CD4-positive, alpha-beta T cell treated with Interleukin-12 subunit alpha and Interleukin-12 subunit beta, for 1 hour (primary cell): ENCODE results near the gene ACTMAP.
"Not testable (repeated sequence)": the region's sequence is repeated elsewhere in the genome, so short reads cannot be mapped to it uniquely, and the experiment has no call there.

Experiments
- DNase-seq: peaks from one replicate; pipeline ENCODE4 v3.0.0-alpha.2; 2020

The ACTMAP gene

GRCh38 chr19:40742477-40742876 lies 7.8 kb downstream of the ACTMAP start:
- DNase-seq, result no peak

DNA sequence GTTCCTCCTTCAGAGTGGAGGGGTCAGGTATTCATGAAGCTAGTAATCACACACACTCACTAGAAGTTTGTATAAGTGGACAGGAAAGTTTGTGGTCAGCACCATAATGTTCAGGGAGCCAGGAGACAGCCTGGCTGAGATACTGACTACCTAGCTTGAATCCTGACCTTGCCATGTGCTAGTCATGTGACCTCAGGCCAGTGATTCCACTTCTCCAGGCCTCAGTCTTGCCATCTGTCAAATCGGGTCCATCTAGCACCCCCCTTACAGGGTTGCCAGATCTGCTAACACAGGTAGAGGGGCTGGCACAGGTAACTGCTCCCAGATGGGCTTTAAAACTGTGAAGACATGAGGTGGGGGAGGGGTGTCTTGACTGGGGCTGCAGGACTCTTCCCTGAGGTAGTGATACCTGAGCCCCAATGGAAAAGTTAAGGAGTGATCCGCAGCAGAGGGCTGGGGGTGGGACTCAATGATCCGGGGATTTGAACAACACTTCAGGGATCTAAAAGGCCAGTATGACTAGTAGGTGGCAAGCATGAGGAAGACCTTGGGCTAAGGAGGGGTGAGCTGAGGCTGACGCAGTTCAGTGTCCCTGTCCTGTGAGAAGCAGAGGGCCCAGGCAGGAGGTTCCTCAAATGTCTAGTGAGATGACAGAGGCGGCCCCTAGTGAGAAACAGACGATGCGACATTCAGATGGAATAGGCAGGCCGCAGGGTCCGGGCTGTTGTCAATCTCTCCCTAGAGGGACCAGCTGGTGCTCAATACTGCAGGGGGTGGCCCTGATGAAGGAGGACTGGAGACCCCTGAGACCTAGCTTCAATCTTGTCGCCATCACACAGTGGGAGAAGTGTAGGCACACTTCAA lies 8.5 kb downstream of the ACTMAP start:
- no peak for DNase-seq

DNA sequence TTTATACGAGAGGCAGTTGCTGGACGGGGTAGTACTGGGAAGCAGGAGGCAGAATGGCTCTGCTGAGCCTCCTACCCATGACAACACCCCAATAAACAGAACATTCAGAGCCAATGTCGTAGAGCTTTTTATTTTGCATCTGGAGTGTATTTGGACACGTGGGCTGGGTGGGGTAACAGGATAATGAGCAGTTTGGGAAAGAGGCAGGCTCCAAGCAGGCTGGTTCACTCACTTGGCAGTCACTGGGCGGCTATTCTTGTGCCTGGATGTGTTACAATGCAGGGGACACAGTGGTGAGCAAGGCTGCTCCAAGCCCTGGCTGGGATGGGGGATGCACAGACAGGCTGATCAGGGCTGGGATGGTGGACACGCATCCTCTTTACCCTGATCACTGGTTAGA lies 9.5 kb downstream of the ACTMAP start:
- DNase-seq, result no peak

DNA sequence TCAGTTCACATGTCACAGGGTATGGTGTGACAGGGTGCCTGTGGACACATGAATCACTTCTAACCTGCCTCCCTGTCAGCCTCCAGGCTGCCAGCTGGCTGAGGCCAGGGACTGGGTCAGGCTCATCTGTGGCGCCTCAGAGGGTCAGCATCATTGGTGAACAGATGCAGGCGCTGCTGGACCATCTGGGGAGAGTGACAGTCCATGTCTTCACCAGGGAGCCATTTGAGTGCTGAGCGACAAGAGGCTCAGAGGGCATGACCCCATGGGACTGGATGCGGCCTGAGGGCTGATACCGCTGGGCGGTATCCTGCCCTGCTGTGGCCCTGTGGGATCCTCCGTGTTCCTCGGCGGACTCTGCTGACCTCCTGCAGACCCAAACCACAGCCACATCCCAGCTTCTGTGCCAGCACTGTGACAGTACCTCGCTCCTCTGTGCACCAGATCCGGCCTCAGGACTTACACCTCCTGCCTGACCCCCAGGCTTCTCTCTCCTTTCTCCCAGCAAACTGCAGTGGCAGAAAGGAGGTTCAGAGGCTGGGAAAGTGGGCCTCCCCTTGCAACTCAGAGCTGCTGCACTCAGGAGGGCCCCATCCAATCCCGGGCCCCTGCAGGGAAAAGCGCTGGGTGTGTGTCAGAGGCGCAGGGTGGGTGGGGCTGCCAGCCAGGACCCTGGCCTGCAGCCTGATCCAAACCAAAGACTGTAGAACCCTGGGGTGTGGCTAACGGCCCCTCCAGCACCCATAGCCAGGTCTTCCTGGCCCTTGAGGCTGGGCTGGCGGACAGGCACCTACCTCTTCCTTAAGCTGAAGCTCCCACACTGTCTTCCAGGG lies 10.2 kb downstream of the ACTMAP start:
- no peak for DNase-seq

GRCh38 chr19:40739030-40739839 lies 11.0 kb downstream of the ACTMAP start:
- DNase-seq, result no peak

DNA sequence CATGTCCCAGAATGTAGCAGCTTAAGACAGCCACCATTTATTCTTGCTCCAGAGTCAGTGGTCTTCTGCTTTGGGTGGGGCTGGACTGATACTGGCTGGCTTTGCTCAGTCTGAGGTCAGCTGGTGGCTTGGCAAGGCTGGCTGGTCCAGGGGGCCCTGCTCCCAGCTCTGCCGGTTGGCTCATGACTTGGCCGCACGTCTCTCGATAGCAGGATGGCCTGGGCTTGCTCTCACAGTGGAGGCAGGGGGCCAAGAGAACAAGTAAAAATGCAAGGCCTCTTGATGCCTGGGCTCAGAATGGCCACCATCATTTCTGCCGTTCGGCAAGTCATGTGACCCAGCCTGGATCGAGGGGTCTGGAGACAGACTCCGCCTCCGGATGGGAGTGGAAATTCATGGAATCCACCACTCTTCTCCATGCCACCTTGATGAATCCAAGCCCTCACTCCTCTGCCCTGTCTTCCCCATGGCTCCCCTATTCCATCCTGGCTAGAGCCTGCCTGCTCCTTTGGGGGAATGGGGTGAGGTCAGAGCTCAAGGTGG lies 13.1 kb downstream of the ACTMAP start:
- no peak for DNase-seq

DNA sequence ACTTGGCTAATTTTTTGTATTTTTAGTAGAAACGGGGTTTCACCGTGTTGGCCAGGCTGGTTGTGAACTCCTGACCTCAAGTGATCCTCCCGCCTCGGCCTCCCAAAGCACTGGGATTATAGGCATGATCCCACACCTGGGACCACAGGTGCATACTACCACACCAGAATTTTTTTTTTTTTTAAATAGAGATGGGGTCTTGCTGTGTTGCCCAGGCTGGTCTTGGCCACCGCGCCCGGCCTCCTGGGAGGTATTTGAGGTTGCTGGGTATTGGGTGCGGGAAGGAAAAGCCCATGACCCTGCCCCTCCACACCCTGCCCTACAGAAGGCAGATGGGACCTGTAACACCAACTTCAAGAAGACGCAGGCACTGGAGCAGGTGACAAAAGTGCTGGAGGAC lies 13.6 kb downstream of the ACTMAP start:
- DNase-seq, result no peak

- DNase-seq, result no peak
Observed at GRCh38 chr19:40735013-40735771, 15.1 kb downstream of the ACTMAP start.

DNA sequence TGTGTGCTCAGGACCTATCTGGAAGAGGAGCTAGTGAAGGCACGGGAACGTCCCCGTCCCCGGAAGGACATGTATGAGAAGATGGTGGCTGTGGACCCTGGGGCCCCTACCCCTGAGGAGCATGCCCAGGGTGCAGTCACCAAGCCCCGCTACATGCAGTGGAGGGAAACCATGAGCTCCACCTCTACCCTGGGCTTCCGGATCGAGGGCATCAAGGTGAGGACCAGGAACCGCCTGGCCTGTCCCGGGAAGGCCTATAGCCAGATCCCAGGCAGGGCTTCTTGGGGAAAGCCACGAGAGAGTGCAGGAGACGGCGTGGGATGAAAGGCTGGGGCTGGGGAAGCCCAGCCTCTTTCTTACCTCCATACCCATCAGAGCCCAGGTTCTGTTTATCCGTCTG lies 17.1 kb downstream of the ACTMAP start:
- no peak for DNase-seq

- not testable (repeated sequence) for DNase-seq
Observed at GRCh38 chr19:40732304-40732703, 18.0 kb downstream of the ACTMAP start.

GRCh38 chr19:40730065-40730464 lies 20.2 kb downstream of the ACTMAP start:
- DNase-seq, result not testable (repeated sequence)

GRCh38 chr19:40726279-40726678 lies 24.0 kb downstream of the ACTMAP start:
- DNase-seq, result no peak

- DNase-seq, result no peak
Observed at GRCh38 chr19:40724855-40725254, 25.4 kb downstream of the ACTMAP start.

- no peak for DNase-seq
Observed at GRCh38 chr19:40724315-40724714, 26.0 kb downstream of the ACTMAP start.

- DNase-seq, result no peak
Observed at GRCh38 chr19:40723661-40724254, 26.5 kb downstream of the ACTMAP start.

DNA sequence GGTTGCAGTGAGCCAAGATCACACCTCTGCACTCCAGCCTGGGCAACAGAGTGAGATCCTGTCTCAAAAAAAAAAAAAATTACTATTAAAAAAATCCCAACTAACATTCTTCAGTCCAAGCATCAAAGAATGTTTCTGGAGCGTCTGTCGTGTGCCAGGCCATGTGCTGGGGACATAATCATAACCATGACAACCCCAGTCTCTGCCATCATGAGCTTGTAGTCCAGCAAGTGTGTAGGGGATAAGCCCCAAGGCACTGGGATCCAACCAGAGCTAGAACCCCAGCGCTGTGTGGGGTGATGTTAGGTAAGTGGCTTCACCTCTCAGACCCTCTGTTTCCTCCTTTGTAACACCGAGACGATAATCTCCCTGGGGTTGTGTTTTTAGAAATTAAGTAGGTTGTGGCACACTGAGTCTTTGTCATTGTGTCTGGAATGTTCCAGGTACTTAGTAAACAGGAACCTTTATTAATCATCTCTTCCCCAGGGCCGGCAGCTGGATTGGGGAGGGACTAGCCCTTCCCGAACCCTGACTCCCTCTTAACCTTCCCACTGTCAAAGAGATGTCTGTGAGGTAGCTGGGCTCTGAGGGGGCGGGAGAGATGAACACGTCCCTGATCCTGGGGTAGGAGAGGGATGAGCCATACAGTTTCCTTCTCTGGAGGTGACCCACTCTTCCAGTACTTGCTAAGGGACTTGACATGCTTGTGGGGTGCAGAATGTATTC lies 28.2 kb downstream of the ACTMAP start:
- DNase-seq, result no peak

DNA sequence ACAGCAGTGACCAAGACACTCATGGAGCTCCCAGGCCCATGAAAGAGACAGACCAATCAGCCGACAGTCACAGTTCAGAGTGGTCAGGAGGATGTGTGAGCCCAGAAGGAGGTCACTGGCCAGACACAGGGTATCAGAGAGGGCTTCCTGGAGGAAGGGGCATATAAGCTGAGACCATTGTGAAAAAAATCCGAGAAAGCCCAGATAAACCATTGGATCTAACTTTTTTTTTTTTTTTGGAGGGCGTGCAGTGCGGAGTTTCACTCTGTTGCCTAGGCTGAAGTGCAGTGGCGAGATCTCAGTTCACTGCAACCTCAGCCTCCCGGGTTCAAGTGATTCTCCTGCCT lies 29.2 kb downstream of the ACTMAP start:
- DNase-seq, result no peak

DNA sequence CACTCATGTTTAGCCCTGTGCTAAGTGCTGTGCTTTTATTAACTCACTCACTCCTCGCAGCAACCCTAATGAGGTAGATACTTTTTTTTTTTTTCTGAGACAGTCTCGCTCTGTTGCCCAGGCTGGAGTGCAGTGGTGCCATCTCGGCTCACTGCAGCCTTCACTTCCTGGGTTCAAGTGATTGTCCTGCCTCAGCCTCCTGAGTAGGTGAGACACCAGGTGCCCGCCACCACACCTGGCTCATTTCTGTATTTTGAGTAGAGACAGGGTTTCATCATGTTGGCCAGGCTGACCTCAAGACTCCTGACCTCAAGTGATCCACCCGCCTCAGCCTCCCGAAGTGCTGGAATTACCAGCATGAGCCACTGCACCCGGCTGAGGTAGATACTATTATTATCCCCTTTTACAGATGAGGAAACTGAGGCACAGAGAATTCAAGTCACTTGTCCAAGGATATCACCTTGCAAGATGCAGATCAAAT lies 30.8 kb downstream of the ACTMAP start:
- no peak for DNase-seq

GRCh38 chr19:40718774-40719391 lies 31.4 kb downstream of the ACTMAP start:
- DNase-seq, result no peak
